ENCODE measurements around the gene ZACN.
"Not testable (repeated sequence)": the region's sequence is repeated elsewhere in the genome, so short reads cannot be mapped to it uniquely, and the experiment has no call there.

ZACN gene

DNA sequence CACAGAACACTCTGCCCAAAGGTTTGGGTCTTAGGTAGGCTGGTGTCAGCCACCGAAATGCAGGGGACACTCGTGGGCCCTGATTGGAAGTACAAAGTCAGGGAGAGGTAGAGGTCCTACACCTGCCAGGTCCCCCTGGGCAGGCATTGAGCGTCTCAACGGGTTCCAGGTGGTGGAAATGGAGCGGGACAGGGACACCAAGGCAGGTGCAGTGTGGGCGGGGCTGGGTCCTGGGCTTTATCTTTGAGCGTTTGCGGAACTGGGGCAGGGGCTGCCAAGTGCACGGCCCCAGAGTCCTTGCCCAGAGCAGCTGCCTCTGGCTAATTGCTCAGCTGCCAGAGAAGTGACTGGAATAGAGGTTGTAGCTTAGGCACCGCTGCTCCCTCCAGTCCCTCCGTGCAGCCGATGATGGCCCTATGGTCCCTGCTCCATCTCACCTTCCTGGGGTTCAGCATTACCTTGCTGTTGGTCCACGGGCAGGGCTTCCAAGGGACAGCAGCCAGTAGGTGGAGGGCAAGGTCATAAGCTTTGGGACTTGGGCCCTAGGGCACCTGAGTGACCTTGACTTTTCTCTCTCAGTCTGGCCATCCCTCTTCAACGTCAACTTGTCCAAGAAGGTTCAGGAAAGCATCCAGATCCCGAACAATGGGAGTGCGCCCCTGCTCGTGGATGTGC lies at the start of gene ZACN:
Gene ZACN (plus strand): TSS at position 323 of the 675 bp plus-strand sequence. CDS start 83 bp downstream, at position 406.
- DNase-seq (ENCODE audit: low read depth), result no peak

DNA sequence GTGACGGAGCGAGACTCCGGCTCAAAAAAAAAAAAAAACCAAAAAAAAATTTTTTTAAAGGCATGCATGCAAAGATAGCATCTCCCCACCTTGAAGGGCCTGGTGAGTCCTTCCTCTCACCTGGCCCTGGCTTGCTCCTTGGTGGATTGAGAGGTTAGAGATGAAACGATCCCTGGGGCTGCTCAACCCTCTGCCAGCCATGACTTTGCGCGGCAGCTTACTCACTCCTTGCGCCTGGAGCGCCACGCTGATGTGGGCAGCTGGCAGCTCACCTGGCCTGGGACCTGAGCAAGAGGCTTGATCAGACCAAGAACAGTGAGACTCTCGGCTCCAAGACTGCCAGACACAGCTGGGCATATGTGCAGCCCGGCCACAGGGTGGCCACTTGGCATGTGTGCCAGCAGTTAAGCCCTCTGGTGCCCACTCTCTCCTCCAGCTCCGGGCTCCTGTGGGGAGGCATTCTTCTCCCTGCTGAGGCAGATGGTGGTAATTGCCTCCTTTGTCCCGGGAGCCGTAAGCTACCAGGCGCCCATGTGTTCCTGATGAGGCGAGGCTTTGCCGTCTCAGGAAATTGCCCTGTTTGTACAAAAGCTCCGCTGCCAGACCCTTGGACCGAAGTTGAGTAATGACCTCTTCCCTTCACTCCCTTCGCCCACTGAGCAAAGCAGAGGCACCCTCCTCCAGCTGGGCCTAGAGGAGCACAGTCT lies 46.8 kb upstream of the ZACN start:
- DNase-seq (ENCODE audit: low read depth), result no peak

GRCh38 chr17:76032780-76033108 lies 46.2 kb upstream of the ZACN start:
- no peak for DNase-seq (ENCODE audit: low read depth)

DNA sequence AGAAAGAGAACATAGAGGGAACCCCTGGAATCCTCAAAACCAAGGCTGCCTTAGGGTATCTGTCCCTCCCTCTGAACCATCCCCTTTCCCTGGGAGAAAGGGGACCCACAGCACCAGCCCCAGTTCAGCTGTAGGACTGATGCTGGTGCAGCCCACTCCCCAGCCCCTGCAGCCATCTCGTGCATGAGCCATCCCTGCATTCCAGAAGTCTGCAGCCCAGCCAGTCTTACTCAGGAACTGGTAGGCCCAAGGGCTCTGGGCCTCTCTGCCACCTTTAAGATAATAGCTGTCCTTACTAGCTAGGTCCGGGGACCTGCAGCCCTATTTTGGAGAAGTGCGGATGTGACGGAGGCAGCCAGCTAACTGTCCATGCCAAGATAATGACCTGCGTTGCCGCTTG lies 45.8 kb upstream of the ZACN start:
- no peak for DNase-seq (ENCODE audit: low read depth)

DNA sequence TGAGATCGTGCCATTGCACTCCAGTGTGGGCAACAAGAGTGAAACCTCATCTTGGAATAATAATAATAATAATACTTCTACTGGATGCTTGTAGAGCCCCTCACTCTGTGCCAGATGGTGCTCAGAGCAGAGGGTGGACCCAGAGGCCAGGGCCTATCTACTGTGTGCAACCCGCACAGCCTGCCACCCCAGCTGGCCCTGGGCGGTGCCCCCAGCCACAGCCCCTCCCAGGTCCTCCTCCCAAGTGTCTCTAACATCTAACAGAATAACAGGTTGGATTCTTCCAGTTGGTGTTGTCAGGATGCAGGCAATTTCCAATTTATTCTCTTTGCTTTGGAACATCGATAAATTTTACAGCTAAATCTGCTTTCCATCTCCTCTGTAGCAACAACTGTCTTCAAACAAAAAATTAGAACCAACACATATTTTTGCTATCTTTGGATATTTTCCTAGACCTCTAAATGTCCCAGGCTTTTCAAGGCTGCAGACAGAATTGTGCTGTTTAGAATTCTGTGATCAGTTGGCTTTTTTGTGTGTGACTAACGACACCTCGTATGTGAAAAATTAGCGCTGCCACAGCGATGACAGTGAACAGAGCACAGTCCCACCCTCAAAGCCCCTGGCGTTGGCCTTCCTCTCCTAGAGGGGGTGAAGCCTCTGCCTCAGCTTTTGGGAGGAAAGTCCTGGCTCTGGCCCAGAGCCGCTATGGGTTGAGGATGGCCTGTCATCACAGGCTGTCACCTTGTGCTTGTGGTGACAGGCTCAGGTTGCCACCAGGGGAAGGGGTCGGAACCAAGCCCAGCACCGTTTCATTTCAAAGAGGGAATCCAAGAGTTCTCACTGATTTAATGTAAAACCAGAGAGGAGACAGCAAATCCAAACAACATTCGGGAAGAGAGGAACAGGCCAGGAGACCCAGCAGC lies 44.3 kb upstream of the ZACN start:
- no peak for DNase-seq (ENCODE audit: low read depth)

GRCh38 chr17:76036497-76037261 lies 42.3 kb upstream of the ZACN start:
- DNase-seq (ENCODE audit: low read depth), result no peak

DNA sequence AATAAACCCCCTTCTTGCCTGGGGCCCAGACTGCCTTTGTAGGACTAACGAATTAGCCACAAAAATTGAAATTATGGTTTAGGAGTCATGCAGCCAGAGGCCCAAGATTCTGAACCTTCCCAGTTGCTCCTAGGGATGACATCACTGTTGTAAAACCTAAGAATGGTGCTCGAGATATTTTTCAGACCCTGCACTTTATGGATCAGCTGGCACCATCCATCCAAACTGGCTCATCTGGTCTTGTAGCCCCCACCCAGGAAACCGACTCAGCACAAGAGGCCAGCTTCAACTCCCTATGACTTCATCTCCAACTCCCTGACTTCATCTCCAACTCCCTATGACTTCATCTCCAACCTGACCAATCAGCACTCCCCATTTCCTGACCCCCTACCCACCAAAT lies 40.9 kb upstream of the ZACN start:
- DNase-seq (ENCODE audit: low read depth), result no peak

GRCh38 chr17:76039121-76039520 lies 39.9 kb upstream of the ZACN start:
- no peak for DNase-seq (ENCODE audit: low read depth)

DNA sequence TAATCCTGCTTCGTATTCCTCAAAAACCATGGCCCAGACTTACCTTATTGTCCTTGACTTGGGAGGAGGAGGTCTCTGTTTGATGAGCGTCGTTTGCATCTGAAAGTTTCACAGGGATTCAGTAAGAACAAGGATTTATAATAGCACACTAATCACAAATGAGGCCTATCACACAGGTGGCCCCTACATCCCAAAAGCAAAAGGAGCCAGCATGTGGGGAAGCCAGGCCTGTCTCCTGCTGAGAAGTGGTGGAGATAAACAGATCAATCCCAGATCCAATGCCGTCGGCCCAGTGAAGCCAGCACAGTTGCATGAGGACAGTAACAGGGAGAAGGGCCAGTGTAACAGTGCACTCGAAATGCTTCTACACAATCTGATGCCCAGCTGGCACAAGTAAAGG lies 38.6 kb upstream of the ZACN start:
- no peak for DNase-seq (ENCODE audit: low read depth)

DNA sequence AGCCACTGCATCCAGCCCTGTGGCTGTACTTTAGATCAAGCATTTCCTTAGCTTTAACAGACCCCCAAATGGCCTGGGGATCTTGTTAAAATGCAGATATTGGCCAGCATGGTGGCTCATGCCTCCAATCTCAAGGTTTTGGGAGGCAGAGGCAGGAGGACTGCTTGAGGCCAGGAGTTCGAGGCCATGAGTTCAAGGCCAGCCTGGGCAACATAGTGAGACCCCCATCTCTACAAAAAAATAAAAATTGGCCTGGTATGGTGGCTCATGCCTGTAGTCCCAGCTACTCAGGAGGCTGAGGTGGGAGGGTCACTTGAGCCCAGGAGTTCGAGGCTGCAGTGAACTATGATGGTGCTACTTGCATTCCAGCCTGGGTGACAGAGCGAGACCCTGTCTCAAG lies 36.1 kb upstream of the ZACN start:
- DNase-seq (ENCODE audit: low read depth), result not testable (repeated sequence)

GRCh38 chr17:76044475-76045007 lies 34.4 kb upstream of the ZACN start:
- not testable (repeated sequence) for DNase-seq (ENCODE audit: low read depth)

DNA sequence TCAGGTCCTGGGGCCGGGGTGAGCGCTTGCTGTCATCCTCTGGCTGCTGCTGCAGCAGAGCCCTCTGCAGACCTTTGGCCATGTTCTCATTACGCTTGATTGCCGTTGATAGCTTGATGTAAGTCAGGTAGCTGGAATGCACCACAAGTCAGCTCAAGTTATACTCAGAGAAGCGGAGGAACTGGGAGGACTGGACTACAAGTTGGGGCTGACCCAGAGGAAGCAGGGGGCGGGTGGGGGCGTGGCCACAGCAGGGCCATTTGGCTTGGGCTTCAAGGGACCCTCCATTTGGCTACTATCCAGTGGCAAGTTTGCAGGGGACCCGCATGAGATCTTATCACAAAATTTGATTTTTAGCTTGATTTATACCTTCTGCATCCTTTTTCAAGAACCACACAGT lies 32.9 kb upstream of the ZACN start:
- DNase-seq (ENCODE audit: low read depth), result no peak

GRCh38 chr17:76048025-76048605 lies 30.9 kb upstream of the ZACN start:
- DNase-seq (ENCODE audit: low read depth), result no peak

DNA sequence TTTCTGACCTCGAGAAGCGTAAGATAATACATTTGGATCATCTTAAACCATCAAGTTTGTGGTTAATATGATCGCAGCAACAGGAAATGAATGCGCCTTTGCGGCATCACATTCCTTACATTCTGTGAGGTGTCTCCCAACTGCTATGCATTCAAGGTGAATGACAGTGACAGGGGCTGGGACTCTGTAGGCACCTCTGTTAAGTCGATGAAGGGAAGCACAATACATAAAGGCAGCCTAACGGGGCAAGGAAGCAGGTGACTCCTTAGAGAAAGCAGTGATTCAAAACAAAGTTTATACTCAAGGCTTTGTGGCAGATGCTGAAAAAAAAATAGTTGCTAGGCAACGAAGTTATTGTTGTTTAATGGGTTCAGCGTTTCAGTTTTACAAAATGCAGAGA lies 30.3 kb upstream of the ZACN start:
- no peak for DNase-seq (ENCODE audit: low read depth)

GRCh38 chr17:76049239-76049638 lies 29.7 kb upstream of the ZACN start:
- no peak for DNase-seq (ENCODE audit: low read depth)

- no peak for DNase-seq (ENCODE audit: low read depth)
Observed at GRCh38 chr17:76049836-76050537, 29.0 kb upstream of the ZACN start.

DNA sequence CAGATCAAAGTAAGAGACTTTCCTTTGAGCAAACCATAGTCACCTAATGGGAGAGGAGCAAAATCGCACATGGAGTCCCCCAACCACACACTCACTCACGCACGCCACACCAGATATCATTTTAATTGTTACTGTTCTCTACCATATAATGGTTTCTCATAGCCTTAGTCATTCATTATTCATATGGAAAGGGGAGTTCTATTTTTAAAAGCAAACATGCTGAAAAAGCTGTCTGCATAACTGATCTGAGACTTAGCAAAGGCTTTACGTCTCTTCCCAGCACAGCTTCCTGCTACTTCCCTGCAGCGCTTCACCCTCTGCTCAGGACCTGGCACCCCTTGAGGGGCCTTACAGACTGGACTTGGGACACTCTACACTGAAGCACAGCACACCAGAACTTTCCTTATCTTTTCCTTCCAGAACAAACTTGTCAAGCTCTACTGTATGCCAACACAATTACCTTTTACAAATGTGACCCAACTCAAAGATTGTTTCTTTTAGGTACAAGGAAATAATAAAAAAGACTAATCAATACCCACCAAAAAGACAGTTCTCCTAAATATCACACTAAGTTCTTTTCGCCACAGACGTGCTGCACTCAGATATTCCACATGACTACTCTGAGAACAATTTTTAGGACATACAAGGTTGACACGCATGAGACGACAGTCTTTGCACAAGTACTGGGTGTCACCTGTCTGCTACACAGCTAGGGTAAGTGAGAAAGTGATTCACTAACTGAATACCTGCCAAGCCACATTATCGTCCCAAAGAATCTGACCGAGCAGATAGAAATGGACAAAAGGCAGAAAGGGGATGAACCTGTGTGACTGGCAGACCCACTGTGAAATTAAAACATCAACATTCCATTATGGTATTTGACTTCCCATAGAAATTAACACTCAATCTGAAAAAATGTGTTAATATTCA lies 28.2 kb upstream of the ZACN start:
- DNase-seq (ENCODE audit: low read depth), result no peak

DNA sequence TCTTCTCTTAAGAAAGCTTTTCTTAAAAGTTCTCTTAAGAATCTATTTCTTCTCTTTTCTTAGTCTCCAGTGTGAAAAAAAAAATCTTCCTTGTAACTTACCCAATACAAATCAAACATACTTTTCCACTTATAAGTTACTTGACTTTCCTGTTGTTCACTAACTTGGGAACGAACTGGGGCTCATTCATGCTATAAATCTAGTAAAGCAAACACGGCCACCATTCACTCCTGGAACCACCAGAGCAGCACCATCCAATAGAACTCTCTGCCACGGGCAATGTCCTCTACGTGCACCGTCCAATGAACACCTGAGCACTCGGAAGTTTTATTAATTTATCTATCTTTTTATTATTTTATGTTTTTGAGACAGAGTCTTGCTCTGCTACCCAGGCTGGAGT lies 27.4 kb upstream of the ZACN start:
- no peak for DNase-seq (ENCODE audit: low read depth)

GRCh38 chr17:76053246-76054111 lies 25.5 kb upstream of the ZACN start:
- DNase-seq (ENCODE audit: low read depth), result no peak
